HG03060 (cell line): ENCODE measurements around the gene NMUR2.

Experiments
- ATAC-seq: cut with Tn5 transposase; IDR thresholded peaks from one replicate; pipeline ENCODE4 v1.9.1; 2021; ENCODE audit warnings: low read depth, moderate number of reproducible peaks; ENCODE audit not compliant: unreplicated experiment

Gene NMUR2, protein sequence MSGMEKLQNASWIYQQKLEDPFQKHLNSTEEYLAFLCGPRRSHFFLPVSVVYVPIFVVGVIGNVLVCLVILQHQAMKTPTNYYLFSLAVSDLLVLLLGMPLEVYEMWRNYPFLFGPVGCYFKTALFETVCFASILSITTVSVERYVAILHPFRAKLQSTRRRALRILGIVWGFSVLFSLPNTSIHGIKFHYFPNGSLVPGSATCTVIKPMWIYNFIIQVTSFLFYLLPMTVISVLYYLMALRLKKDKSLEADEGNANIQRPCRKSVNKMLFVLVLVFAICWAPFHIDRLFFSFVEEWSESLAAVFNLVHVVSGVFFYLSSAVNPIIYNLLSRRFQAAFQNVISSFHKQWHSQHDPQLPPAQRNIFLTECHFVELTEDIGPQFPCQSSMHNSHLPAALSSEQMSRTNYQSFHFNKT

DNA sequence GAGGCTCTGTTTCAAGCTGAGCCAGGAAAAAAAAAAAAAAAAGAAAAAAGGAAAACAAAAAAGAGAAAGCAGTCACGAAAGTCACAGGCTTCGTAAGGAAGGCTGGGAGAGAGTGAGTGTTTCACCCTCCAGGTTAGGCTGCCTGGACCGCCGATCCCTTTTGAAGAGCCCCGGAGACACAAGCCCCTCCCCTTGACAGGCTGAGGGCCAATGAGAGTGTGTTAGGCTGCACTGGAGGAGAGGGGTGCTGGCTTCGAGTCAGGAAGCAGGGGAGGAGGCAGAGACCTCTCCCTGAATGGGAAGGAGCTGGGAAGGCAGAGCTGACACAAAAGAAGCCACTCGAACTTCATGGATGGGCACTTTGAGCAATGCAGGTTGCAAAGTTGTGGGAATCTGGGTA, at the start of gene NMUR2:
Gene NMUR2 (minus strand): TSS at position 135 of the 400 bp plus-strand sequence. CDS start 166 bp downstream, outside the sequence.
- ATAC-seq: no peak

DNA sequence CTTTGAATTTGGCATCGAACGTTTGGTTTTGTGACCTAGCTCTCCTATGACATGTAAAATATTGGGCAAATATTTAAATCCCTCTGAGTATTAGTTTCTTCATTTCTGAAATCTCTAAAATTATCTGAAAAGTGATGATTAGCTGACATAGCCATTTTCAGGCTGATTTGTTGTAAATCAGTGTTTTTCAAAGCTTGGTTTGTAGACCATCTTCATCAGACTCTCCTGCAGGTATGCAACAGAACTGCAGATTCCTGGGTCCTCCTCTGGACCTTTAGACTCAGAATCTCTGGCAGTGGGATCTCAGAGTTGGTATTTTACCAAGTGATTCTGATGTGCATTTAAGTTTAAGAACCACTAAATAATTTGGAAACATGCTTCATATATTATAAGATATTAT, 38.9 kb upstream of the NMUR2 start:
- no peak for ATAC-seq

DNA sequence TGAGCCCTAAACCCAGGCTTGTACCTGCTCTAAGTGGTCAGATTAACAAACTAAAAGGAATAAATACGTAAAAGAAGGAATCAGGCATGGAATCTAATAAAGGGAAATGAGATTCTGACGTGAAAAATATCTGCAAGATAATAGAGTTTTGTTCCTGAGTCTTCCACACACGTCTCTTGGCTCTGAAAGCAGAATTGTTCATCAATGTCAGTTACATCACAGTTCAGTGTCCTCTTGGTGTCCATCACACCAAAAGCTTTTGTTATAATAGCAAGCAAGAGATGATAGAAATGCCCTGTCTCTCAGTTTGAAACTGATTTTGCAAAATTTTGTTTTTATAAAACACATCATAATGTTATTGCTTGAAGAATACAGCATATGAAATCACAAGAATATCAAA, 34.7 kb upstream of the NMUR2 start:
- ATAC-seq: no peak

DNA sequence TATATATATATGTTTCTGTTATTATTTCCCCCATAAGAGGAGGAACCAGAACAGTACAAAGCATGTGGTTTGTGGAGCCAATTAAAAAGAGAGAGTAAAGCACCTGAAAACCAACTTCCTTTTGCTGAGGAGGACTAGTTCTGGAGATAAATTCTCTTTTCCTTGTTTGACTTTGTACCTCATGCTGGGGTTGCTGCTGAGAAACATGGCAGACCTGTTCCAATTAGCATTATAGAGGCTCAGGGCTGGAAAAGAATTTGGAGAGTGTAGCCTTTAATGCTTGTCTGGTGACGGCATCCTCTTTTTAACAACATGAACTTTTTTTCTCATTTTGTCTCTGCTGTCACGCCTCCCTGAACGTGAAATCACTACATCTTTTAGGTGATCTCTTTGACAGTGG, 32.8 kb upstream of the NMUR2 start:
- ATAC-seq: no peak

DNA sequence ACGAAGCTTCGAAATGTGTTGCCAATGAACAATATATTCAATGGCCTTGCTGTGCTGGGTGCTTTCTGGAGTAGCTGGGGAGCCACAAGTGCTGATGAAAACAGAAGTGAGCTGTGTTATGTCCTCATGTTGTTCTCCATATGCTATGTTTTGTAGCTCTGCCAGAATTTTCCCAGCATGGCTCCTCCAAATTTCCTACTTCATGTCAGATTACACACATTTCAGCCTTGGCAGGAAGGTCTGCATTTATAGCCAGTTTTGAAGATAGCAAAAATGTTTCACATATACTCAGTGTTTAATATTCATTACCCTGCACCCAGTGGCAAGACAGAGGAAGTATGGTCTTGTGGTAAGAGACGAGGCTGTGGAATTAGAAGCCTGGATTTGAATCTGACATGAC, 22.6 kb upstream of the NMUR2 start:
- ATAC-seq: no peak

DNA sequence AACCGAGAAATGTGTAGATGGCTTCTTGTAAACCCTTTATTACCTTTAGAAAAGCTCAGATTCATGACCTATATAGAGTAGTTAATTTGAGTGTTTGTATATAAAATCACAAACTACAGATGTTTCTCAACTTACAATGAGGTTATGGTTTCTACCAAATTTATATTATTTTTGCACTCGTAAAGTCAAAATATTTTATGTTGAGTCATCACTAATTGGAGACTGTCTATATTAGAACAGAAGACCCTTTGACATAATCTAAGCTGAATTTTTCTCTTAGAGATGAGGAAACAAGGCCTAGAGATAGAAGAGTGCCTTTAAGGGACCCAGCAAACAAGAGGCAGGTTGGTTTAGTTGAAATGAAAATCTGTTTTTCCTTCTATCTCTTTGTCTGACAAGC, 20.0 kb upstream of the NMUR2 start:
- ATAC-seq: no peak

DNA sequence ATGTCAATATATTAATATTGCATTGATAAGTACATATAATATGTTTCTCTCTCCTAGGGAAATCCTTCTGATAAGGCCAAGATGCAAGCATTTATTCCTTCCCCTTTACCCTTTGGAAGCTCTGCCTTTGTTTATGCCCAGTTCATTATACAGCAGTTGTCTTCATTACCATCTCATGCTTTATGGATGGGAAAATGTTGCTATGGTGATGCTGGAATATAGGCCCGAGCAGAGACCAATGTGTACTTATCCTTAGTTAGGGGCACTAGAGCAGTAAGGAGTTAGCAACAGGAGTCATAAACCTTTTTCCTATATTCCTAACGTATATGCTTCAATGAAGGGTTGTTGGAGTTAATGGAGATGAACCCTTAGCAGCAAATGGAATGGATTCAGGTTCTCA, 19.4 kb upstream of the NMUR2 start:
- no peak for ATAC-seq

DNA sequence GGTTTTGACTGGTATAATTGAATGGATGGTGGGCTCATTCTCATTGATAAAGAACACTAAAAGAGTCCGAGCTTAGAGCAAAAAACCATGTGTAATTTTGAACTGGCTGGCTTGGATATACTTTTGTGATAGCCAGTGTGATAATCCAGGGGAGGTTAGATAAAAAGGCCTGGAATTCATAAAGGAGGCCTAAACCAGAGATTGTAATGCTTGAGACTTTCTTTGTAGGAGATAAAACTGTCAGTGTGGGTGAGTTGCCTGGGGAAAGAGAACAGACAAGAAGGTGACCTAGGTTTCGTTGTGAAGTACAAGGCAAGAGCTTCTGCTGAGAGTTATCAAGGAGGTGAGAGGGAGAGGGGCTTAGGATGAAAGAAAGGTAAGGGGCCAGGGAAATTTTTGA, 17.0 kb upstream of the NMUR2 start:
- ATAC-seq: no peak

DNA sequence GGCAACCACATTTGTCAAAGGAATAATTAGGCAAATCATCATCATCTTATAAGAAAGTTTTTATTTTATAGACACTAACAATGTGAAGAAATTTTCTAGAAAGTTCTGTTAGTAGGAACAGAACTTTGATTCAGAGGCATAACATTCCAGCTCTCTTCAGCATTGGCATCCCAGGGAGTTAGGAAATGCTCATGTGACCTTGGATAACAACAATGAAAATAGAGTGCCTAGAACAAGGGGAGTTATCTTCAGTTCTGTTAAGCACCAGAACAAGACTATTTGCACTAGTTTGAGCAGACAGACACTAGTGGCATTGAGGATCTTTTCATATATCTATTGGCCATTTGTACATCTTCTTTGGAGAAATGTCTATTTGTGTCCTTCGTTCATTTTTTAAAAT, 7.0 kb upstream of the NMUR2 start:
- no peak for ATAC-seq

DNA sequence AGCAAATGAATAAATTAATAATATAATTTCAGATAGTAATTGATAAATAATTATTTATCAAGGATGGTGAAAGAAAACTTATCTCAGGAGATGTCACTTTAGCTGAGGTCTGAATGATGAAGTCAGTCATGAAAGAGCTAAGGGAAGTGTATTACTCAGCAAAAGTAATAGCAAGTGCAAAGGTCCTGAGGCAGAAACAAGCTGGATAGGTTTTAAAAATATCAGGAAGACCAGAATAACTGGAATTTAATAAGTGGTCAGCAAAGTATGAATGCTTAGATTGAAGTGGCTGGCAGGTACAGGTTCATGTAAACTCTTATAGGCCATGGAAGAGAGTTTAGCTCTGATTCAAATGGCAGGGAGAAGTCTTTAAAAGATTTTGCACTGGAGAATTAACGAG, 1.0 kb upstream of the NMUR2 start:
- ATAC-seq: no peak

DNA sequence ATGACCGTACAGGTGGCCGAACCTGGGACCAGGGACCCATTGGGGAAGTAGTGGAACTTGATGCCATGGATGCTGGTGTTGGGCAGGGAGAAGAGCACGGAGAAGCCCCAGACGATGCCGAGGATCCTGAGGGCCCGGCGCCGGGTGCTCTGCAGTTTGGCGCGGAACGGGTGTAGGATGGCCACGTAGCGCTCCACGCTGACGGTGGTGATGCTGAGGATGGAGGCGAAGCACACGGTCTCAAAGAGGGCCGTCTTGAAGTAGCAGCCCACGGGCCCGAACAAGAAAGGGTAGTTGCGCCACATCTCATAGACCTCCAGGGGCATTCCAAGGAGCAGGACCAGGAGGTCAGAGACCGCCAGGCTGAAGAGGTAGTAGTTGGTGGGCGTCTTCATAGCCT, 585 bp downstream of the NMUR2 start:
- no peak for ATAC-seq

DNA sequence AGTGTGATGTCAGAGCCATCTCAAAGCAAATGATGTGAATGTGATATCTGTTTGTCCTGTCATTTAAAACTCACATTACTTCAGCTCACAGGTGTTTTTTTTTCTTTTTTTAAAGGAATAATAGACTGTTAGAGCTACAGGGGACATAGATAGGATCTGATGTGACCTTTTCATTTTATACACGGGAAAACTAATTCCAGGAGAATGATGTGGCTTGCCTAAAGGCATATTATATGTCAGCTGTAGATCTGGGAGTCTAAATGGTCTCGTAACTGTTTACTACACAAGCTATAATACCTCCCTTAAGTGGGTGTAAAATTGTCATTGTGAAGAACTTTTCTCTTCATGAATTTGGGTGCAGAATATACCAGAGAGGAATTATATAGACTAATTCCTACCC, 2.0 kb downstream of the NMUR2 start:
- no peak for ATAC-seq

DNA sequence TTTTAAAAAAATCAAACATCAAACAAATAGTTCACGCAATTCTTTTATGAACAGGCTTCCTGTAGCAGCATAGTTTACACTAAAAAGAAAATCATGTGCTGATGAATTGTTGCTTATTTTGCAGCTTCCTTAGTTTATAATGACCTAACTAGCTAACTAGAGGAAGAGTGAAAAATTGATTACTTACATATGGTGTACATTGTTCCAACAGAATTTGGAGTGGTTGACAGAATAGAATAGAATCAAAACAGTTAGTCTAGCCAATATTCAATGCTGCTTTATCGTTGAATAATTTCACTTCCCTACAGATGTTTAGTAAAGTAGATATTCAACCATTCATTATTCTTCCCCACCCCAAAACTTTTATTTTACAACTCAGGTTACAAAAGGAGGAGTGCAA, 4.2 kb downstream of the NMUR2 start:
- no peak for ATAC-seq

DNA sequence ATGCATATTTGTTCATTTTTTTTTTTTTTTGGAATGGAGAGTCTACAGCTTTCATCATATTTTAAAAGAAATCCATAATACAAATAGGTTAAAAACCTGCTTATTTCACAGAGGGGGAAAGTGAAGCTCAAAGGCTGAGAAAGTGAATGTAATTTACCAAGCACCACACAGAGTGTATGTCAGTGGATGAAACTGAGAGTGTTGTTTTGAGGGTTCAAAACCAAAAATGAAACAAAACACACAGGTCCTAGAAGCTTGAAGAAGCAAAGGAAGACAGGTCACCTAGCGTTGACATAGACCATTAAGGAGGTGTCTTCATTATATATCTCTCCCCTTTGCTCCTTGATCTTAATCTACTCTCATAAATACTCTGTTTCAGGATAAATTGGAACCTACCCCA, 7.5 kb downstream of the NMUR2 start:
- ATAC-seq: no peak

DNA sequence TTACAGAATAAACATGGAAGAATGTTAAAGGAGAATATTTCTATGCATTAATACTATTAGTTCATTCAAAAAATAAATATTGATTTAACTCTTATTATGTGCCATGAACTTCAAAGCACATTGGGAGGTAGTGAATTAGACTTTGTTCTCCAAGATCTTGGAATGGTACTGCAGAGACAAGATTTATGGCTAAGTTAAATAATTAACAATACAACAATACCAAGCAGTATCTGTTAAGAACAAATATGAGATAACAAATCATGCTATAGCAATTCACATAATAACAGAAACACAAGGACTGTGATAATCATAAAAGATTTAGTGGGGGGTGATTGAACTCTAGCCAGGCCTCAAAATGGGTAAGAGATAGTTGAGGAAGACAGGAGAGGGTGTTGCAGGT, 11.6 kb downstream of the NMUR2 start:
- no peak for ATAC-seq

DNA sequence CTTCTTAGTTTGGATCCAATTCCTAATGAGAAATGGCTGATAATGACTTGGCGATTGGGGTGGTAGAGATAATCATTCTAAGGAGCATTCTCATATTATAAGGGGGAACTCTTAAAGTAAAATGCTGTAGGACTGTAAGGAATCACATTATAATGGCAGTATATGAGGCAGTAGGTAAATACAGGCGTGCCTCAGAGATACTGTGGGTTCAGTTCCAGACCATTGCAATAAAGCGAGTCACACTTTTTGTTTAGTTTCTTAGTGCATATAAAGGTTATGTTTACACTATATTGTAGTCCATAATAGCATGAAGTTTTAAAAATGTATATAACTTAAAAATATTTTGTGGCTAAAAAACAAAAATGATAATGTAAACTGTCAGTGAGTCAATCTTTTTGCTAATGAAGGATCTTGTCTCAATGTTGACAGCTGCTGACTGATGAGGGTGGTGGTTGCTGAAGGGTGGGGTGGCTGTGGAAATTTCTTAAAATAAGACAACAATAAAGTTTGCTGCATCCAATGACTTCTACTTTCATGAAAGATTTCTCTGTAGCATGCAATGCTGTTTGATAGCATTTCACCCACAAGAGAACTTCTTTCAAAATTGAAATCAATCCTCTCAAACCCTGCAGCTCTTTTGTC, 15.8 kb downstream of the NMUR2 start:
- ATAC-seq: no peak

DNA sequence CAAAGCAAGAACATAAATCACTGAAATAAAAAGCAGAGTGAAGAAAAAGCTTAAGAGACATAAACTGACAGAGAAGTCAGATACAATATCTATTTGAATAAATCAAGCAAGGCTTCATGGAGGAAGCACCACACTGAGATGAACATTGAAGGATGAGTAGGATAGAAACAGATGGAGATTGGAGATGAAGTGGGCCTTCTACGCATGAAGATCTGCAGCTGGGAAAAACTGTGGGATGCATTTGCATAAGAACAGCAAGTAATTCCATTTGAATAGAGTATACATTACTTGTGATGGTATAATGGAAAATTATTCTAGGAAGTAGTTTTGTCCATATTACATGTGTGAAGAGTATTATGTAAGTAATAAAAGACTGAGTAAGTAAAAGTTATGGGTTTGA, 16.5 kb downstream of the NMUR2 start:
- no peak for ATAC-seq

DNA sequence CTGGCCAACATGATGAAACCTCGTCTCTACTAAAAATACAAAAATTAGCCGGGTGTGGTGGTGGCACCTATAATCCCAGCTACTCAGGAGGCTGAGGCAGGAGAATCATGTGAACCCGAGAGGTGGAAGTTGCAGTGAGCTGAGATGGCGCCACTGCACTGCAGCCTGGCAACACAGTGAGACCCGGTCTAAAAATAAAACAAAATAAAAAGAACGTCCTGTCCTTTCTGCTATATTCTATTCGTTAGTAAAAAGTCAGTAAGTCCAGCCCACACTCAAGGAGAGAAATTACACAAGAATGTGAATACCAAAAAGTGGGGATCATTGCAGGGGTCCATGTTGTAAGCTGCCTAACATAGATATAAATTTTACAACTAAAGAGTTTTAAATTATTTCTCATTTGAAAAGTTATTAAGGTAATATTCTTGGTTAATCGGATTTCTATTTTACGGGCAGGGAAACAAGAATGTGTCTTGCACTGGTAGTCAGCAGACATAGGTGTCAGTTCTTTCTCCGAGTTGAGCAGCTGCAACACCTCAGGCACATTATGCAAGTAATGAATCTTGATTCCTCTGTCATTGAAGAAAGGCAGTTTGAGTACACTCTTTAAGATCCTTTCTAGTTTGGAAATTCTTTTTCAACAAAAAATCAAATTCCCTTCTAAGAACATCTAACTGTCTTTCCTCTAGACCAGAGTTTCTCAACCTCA, 24.5 kb downstream of the NMUR2 start:
- no peak for ATAC-seq

DNA sequence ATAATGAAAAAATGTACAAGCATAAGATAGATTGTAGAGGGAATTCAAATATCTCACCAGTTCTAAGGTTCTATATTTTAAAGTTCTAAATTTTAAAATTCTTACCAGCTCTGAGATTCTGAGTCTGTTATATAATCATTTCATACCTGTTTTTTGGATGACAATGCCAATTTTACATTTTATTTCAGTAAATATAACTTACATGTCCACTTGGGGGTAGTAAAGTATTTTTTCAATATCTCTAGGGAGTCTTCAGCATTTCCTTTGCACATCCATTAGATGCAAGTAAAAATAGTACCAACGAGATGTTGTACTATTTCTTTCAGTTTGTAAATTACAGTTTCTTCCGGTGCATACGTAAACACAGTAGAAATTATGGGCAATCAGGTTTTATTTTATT, 25.7 kb downstream of the NMUR2 start:
- ATAC-seq: no peak

DNA sequence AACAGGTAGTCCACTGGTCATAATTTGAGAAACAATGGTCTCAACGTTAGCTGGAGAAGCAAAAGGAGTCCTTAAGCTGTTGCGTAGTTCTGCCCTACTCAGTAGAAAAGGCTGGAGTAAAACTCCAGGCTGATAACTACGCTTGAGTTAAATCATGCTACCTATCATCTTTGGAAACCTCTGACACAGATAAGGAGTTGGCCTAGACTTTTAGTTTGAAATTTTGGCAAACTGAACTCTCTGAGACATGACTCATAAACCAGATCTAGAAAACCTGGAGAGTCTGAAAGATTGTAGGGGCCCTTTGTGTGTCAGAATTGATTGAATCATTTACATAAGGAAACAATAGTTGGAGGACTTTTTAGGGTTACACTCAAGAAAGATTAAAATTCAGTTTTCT, 26.3 kb downstream of the NMUR2 start:
- no peak for ATAC-seq

DNA sequence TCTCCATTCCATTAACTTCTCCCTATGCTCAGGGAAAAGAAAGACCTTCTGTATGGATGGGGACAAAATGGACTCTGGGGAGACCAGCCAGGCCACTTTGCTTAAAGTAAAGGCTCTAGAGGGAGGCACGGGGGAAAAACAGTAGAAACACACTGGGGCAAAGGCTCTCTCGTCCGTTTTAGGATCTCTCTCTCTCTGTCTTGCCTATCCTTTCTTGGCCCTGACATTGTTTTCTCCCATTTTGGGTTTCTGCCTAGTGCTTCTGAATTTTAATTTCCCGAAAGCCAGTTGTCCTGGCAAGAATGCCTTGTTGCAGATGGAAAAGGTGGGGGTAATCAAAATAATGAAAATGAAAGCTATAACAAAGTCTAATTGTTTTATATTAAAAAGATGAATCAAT, 28.2 kb downstream of the NMUR2 start:
- ATAC-seq: no peak
